Measurements from ENCODE around the gene C2CD4A.

The C2CD4A gene

DNA sequence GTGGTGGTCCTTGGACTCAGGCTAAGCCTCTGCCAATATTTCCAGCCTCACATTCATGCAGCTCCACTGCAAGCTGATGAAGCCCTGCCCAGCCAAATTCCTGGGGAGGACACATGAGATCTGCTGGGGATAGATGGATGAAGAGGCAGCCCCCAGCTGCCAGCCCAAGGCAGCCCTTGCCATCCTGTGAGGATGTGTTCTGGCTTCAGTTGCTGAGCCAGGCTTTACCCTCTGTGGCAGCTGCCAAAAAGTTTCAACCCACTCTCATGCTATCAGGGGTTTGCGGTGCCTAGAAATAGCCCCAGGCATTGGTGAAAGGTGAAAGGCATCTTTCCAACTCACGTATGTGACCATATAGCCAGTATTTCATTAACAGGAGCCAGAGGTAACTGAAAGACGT, 37.6 kb downstream of the C2CD4A start:
- no peak for DNase-seq

DNA sequence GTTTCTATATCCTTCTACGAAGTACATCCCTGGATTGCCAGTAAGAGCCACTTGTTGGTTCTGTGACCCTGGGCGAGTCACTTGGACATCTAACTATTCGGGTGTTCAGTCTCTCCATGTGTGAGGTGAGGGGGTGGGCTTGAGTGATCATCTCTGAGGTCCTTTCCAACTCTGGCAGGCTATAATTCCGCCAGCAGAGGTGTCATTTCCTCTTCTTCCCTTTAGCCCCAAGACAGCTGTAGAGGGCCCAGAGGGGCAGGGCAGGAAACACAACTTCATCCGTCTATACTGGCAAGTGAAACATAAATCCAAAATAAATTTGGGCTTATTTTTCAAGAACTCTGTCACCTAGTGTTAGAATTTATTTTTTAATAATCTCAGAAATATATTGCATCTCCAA, 38.1 kb downstream of the C2CD4A start:
- DNase-seq: no peak

DNA sequence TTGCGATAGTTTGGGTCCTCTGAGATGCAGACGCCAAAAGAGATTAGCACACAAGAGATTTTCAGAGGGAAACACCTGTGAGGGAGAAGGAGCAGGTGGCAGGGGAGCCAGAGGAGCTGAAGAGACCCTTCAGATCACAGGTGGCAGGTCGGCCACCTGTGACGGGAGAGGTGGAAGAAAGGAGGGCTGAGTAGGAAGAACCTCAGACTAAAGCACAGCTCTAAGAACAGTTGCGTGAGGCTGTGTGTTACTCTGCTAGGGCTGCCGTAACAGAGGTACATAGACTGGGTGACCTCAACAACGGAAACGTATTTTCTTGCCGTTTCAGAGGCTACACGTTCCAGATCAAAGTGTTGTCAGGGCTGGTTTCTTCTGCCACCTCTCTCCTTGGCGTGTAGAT, 38.5 kb downstream of the C2CD4A start:
- no peak for DNase-seq

- DNase-seq: no peak
These were observed 39.3 kb downstream of the C2CD4A start for GRCh38 chr15:62106096-62106495.

DNA sequence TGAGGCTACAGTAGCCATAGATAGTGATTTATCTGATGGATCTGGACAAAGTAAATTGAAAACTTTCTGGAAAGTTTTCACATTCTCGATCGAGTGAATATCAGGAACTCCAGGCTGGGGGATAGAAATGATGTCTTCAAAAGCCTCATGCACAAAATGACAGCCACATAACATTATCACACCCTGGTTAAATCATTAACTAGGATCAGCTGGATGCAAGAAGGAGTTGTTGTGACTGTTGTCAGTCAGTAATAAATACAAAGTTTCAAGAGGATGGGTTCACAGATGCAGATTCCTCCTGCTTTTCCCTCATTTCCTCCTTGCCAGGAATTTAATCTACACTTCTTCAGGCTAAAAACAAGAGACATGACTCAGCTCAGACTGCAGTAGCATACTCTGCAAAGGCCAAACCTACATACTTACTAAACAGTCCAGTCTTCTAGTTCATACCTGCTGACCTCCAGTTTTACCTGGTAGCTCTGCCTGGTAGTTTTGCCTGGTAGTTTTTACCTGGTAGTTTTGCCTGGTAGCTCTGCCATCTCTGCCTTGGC, 40.9 kb downstream of the C2CD4A start:
- no peak for DNase-seq

DNA sequence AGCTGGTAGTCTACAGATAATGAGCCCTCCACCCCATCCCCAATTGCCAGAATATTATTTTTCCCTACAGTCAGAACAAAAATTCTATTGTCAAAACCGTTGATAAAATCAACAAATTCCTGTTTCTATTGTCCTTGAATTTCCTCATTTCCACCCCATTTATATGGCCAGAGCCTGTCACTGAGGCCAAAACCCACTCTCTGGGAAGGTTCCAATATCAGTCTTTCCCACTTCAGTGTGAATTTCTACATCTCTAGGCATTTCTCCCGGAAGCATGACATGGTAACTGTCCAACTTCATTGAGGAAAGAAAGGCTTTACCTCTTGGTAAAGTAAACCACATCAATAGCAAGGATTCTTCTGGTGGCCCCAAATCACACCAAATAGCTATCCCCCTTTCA, 41.6 kb downstream of the C2CD4A start:
- no peak for DNase-seq

GRCh38 chr15:62109437-62109836, 42.7 kb downstream of the C2CD4A start:
- DNase-seq: no peak

GRCh38 chr15:62109982-62110851, 43.4 kb downstream of the C2CD4A start:
- no peak for DNase-seq

- DNase-seq: no peak
These were observed 45.3 kb downstream of the C2CD4A start for GRCh38 chr15:62112081-62112480.

DNA sequence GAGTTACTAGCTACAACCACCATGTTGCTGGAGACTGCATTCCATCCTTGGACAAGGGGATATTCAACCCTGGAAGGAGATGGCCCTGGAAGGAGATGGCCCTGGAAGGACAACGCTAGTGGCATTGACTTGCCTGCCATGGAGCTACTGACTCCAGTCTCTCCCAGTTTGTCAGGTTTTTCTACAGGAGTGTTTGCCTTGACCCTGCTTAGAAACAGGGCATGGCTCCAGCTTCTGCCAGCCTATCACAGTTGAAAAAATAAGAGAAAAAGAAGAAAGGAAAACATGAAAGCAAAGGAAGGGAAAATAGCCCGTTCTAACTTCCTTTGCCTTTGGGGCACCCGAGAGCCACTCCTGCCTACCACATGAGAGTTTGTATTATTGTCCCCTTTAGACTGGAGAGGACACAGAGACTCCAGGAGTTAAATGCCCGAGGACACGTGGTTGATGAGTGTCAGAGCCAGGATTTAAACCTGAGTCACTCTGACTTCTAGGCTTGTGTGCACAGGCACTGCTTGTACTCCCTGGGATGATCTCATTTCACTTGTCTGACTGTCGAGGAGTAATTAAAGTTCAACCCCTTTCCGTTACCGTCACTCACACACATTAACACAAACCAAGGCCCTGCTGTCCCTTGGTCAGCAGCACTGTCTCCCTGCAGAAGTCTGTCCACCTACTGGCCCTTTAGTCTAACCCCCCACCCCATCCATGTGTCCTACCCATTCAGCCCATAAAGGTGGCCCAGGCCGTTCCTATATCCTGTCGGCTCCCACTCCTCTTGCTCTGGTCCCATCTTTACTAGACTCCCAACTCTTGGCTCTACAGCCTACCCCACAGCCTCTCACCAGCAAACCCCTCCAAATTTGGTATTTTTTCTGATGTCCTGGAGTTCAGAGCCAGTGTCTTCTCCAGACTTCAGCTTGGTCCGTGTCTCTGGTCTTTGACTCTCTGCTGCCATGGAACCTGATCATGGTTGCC, 46.1 kb downstream of the C2CD4A start:
- no peak for DNase-seq

DNA sequence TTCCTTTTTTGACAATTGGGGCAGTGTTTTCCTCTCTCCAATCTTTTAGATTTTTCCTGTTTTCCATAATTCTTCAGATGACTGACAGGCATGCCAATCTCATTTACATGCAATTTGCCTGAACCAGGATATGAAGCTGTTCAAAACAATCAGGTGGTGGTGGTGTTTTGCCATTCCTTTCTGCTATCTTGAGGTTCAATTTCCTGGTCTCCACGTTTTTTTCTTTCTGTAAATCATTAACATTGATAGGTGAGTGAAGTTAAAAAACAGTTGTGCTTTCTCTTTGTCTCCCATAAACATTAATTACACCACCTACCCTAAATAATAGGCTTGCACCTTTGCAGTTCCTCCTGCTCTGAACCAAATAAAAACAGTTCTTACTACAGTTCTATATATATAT, 49.1 kb downstream of the C2CD4A start:
- no peak for DNase-seq

GRCh38 chr15:62118520-62119226, 51.9 kb downstream of the C2CD4A start:
- no peak for DNase-seq

DNA sequence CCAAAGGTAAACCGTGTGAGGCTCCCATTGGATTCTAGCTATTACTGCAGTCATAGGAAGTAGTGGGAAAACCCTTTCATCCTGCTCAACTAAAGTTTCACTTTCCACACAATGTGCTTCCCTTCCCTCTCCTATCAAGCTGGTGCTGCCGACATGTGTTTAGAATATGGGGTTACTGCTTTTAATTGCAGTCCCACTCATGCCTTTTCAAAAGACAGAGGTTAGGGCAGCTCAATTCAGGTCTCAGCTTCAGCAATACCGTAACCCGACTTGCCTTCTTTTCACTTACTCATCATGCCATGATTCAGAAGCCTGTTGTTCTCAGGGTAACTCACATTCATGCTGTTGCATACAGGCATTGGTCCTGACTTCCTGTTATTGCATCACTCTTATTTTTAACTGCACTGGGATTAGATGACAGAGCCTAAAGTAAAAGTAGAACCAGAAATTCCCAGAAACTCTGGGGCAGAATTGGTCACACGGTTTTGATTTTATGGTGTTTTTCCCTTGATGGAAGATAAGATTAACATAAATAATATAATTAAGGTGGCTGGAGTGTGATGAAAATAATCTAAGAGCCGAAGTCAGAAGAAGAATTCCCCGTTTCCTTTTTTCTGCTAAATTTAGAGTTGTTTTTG, 52.6 kb downstream of the C2CD4A start:
- DNase-seq: no peak

- DNase-seq: no peak
These were observed 53.1 kb downstream of the C2CD4A start for GRCh38 chr15:62119874-62120273.
